NCI-H2171 treated with DMSO at 0.1 percent for 48 hours (cell line): ENCODE measurements around the gene IL15RA.
A peak's percentile ranks its signal among the peaks of the same experiment; 100 is the strongest.
"Not testable (repeated sequence)": the region's sequence is repeated elsewhere in the genome, so short reads cannot be mapped to it uniquely, and the experiment has no call there.

Experiments used
- DNase-seq: peaks from one replicate; lab custom pipeline; 2025; lab: John Stamatoyannopoulos, UW

IL15RA gene

DNA sequence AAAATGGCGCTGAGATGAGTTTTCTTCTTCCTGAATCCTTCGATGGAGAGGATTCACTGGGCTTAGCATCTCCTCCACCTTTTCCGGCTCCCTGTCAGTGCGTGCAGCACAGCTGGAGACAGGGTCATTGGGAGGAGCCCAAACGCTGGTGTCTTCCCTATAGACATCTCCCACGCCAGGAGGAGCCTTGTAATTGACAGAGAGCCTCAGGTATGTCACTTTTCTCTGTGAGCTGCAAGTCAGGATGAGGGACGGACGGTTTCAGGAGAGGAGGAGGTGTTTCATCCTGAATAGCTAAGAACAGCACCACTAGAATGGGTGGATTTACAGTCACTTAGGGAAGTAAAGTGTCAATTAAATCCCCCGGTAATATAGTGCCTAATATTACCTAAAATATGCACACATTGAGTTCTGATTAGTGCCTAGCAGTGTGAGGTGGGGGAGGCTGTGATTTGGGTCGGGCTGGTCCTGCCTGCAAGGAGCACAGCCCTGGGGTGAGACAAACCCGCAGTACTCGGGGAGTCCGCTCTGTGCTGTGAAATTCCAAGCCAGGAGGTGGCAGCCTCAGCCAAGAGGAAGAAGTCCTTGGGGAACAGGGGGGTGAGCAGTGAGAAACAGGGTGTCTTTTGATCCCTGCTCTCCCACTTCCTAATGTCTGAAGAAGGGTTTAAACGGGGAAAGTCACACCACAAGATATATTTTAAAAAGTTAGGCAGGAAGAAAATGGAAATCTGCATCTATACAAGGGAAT is 28.2 kb downstream of the IL15RA start:
- peak; percentile 1 for DNase-seq

DNA sequence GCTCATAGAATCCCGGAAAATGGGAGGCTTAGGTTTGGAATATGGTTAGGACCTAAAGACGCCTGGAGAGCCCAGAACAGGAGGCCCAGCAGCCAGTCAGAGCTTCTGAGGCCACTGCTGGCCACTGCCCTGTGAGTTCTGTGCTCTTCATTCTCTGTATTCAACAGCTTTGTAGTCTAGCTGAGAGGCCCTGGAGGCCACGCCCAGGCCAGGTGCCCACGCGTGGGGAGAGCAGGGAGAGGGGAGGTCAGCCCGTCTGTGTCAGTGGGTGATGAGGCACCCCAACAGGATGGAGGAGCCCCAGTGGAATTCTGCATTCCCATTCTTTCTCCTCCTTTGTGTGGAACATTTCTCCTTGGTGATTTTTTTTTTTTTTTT is 29.1 kb downstream of the IL15RA start:
- DNase-seq = no peak

DNA sequence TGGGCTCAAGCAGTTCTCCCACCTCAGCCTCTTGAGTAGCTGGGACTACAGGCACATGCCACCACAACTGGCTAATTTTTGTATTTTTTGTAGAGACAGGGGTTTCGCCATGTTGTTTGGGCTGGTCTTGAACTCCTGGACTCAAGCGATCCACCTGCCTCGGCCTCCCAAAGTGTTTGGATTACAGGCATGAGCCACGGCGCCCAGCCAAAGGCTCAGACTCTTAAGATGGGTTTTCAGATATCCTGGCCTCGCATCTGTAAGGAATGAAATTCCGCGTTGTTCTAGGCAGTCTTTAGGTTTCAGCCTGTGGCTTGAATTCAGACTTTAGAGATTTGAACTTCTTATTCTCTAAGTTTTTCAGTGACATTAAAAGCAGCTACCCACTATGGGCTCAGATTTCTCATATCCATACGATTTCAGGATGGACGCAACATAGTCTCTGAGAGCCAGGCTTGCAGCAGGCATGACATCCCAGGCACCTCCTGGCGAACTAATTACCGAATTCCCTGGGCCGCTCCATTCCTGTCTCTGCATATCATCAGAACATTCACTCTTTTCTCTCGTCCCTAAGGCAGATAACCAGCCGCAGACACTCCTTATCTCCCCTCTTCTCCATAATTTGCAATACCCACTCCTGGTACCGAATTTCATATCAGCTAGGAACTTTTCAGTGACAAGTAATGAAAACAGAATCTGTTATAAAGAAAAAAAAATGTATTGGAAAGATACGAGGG is 29.7 kb downstream of the IL15RA start:
- DNase-seq = no peak

DNA sequence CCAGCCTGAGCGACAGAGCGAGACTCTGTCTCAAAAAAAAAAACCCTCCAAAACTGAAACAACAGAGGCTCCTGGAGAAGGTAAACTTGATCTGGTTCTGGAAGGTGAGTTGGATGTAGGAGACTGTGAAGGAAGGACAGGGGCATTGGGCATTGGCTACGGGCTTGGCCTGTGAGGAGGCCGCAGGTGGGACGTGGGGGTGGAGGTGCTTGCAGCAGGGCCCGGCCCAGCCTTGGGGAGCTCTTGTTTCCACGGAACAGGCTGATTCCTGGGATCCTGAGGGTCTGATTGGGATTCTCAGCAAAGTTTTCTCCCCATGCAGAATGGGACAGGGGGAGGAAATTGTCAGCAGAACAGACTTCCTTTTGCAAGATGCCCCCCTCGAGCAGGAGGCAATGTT is 30.6 kb downstream of the IL15RA start:
- no peak for DNase-seq

DNA sequence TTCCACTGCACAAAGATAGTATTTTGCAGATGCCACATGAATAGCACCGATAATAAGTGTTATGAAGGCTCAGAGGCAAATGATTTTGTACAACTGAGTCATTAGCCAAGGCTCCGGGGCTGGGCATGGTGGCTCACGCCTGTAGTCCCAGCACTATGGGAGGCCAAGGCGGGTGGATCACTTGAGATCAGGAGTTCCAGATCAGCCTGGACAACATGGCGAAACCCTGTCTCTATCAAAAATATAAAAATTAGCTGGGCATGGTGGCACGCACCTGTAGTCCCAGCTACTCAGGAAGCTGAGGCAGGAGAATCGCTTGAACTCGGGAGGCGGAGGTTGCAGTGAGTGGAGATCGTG is 30.9 kb downstream of the IL15RA start:
- DNase-seq = not testable (repeated sequence)

DNA sequence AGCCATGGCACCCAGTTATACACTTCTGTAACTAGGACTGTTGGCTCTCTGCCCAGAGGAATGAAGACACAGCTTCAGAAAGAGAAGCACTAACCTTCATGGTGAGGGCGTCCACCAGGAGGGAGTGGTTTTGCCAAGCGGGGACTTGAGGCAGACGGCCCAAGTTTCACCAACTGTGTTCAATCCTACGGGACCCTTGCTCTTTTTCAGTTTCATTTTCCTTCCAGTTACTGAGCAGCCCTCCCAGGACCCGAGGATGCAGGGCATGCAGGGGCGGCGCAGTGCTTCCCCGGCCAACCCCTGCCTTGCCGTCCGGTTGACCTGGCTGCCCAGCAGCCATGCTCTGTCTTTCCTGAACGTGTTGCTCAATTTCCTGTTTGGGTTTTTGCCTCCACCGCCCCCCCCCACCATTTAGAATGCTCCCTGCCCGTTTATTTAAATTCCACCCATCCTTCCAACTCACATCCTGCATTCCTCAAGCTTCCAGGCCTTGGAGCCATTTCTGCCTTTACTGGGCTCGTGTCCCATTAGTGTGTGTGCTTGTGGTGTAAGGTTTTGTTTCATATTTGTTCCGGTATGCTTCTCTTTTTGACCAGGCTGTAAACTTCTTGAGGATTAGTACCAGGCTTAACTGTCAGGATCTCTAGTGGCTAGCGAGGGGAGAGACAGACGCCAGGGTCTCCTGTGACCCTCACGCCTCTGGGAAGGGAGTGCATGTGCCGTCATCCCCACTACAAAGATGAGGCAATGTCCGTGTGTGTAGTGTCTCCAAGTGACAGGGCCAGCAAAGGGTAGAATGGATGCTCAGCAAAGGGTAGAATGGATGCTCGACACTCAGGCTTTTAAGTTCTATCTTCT is 31.6 kb downstream of the IL15RA start:
- DNase-seq = no peak

DNA sequence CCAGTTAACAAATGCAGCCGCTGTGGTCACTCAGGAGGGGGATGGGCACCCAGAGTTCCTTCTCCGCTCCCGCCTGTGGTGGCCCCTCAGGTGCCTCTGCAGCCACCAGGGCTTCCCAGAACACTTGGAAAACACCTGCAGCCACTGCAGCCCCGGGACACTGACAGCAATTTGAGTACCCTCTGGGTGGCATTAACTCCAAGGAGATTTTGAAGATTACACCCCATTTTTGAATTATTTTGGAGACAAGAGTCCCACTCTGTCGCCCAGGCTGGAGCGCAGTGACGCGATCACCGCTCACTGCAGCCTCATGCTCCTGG is 32.2 kb downstream of the IL15RA start:
- no peak for DNase-seq

DNA sequence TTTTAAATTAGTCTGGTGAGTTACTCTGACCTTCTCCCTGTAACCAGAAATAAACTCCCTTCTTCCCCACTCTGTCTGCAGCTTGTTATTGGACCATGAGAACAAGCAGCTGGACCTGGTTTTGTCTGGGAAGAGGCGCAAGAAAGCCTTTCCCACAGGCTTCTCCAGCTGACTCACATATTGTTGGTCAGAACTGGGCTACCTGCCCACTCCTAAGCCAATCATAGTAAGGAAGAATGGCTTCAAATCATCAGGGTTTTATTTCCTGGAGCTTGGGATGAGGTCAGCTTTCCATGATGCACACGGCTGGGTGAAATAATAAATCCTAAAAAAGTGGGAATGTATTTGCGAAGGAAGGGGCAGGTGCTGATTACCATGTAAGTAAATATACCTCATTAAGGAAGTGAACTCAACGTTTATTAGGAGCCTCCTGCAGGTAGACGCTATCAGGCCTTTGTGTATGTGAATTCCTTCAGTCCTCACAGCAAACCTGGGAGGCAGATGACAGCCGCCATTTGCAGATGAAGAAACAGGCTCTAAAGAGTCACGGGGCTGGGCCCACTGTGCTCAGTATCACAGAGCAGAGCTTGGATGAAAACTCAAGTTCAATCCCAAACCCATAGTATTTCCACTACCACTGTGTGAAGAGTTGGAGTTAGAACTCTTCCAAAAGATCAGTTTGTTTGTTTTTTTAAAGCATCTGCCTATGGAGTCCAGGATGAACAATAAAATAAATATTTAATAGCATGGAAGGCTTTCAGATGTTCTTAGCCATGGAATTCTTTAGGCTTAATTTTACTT is 32.8 kb downstream of the IL15RA start:
- no peak for DNase-seq

DNA sequence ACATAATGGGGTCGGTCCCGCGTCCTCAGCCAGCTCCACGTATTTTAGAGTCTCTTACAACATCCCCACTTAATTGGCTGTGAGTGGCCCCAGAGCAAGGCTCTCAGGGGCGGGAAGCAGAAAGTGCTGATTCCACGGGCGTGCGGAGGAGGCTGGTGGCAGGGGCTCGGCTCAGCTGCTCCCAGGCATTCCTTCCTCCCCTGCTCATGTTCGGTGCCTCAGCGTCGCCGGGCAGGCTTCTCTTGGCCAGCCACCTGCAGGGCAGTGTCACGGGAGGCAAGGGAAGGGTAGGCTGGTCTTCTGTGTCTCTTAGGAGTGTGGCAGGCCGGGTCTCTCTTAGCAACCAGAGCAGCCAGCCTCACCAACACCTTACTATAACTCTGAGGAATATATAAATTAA is 33.8 kb downstream of the IL15RA start:
- DNase-seq = no peak

DNA sequence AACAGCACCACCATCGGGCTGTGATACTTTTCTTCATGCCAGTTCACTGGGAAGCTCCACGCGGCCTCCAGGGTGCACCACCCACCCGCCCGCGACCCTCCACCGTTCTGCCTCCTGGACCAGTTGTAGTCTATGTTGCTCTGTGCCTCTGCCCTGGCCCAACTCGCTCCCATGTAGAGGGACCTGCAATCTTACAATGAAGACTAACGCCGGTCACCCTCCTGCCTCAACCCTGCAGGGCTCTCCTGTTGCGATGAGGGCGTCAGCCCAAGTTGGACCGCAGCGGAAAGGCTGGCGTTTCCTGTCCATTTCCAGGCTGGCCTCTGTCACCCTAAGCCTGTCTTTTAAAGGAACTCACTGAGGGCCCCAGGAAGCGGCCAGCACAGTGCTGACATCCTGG is 34.9 kb downstream of the IL15RA start:
- DNase-seq = no peak

DNA sequence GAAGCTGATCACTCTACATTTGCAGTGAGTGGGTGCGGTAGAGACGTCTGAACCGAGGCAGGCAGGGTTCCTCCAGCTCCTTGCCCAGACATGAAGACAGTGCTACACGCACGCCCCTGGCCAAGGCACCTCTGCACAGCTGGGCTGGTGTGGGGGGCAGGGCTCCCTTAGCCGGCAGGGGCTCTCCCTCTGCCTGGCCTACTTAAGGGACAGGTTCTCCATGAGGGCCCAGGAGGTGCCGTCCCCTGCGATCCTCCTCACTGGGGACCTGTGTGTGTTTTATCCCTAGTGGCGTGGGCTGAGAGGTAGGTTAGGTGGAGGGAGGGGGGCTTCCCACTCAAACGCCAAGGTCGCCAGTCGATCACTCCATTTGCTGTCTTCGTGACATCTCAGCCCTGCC is 35.3 kb downstream of the IL15RA start:
- no peak for DNase-seq

DNA sequence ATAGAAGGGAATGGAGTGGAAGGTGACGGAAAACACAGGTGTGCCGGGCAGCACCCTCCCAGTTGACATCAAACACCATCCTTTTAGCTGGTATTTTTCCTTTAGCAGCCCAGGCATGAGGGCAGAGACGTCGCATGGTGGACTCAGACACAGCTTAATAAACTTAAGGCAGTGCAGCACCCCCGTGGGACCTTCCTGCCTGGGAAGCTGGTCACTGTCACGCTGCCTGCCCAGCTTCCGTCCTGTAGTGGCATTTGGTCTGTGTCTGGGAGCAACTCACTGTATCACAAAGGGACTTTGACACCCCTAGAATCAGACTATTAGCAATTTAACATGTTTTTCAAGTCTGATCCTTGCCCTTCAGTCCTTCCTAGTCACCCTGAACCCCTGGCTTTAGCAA is 35.8 kb downstream of the IL15RA start:
- DNase-seq = no peak

DNA sequence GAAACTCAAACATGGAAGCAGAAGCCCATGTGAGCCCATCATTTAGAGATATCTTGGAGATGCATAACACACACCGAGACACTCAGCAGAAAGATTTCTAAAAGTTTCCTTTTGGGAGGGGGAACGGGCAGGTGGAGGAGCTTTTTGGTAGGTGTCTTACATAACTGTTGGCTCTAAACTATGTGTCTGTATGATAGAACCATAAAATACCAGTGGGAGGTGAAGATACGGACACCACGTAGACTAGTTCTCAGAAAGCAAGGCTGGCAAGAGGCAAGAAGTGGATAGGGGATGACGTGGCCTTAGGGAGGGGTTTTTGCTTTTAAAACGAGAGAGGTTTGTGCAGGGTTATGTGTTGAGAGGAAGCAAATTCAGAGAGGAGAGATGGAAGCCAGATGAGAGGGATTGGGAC is 36.5 kb downstream of the IL15RA start:
- no peak for DNase-seq

DNA sequence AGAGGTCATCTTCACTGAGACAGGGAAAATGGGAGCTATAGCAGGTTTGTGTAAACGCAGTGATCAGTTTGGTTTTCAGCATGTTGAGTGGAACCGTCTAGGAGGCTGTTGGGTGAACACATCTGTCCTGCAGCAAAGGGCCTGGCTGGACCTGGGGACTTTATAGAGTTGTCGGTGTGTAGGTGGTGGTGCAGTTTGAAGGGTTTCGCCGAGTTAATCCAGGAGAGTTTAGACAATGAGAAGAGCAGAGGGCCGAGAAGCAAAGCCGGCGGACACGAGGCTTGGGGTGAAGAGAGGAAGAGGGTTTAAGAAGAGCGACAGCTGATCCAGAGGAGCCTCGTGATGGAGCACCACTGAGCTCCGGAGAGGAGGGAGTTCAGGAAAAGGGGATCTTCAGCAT is 39.1 kb downstream of the IL15RA start:
- DNase-seq = no peak

DNA sequence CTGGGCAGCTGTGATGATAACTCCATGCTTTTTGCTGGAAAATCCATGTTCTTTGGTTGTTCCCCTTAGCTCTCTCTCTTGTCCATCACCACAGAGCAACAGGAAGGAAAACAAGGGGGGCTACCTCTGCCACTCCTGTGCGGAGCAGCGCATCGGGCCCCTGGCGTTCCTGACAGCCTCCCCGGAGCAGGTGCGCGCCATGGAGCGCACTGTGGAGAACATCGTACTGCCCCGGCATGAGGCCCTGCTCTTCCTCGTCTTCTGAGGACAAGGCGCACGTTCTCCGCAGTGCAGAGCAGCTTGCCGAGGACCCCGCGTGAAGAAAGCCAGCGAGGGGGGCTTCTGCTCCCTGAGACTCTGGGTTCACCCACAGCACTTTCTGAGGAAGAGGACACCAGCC is 40.3 kb downstream of the IL15RA start:
- DNase-seq = no peak

DNA sequence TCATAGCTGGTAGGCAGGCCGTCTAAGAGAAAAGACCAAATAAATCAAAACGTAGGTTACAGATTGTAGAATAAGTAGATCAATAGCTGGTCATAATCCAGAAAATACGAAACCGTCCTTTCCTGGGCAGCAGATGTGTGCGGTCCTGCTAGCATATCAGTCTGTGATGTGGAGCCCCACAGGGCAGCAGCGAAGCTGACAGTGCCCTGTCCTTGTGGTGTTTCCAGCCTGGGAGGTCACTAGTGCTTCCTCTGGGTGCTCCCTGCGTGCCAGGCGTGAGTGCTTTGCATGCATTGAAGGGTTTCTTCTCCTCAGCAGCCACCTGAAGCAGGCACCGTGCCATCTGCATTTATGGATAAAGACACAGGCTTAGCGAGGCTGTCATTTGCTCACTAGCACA is 41.7 kb downstream of the IL15RA start:
- DNase-seq = no peak

DNA sequence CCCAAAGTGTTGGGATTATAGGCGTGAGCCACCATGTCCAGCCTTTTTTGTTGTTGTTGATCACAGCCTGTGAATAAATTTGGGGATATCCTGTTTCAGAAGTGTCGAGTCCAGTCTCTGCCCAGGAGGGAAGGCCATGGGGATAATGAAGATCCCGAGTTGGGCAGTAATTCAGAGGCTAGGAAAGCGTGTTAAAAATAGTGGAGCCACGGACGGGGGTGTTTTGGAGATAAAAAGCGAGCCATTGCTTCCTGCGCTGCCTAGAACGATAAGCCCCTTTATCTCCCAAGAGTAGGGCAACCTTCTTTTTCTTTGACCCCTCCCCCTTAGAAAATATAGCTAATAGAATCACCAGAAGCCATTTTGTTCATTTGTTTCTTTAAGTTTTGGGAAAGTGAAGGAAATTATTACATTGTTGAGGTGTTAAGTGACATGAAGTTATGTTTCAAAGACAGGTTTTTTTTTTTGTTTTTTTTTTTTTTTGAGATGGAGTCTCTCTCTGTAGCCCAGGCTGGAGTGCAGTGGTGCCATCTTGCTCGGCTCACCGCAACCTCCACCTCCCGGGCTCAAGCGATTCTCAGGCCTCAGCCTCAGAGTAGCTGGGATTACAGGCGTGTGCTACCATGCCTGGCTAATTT is 43.3 kb downstream of the IL15RA start:
- DNase-seq = no peak

DNA sequence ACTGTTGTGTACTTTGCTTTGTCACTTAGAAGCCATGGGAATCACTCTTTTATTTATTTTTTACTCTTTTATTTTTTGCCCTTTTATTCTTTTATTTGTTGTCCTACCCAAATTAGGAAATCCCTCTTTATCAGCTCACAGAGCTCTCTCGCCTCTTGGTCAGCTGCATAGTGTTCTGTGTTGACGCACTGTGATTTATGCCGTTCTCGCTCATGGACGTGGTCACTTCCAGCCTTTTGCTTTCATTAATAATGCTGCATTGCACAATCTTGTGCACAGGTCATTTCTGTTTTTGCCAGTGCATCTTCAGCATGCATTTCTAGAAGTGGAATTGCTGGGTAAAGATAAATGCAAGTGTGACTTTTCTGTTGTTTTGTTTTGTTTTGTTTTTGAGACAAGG is 45.0 kb downstream of the IL15RA start:
- DNase-seq = no peak

DNA sequence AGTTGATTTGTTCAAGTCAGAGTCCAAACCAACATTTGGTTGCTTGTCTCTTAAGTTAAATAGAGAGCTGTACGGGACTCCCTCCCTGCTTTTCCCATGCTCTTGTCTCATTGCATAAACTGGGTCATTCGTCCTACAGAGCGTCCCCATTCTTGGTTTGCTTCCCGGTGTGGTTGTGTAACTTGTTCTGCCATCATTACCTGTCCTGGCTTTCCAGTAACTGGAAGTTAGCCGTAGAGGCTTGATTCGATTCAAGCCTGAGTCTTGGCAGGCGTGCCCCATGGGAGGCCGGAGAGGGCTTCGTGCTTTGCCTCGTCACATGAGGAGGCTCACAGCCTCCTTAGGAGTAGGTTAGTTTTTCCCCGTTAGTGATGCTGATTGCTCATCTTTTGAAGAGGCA is 47.1 kb downstream of the IL15RA start:
- DNase-seq = no peak

DNA sequence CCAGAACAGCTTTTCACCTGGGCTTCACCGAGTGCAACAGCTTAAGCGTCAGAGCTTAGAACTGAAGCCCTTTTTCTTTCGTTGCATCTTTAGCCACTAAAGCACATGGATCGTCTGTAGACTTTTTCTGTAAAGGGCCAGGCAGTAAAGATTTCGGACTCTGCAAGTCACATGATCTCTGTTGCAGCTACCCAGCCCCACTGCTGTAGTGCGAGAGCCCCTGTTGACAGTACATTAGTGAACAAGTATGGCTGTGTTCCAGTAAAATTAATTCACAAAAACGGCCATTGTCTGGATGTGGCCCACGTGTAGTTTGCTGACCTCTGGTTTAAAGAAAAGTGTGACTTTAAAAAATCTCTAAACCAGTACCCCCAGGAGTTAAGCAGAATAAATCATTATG is 47.9 kb downstream of the IL15RA start:
- no peak for DNase-seq

DNA sequence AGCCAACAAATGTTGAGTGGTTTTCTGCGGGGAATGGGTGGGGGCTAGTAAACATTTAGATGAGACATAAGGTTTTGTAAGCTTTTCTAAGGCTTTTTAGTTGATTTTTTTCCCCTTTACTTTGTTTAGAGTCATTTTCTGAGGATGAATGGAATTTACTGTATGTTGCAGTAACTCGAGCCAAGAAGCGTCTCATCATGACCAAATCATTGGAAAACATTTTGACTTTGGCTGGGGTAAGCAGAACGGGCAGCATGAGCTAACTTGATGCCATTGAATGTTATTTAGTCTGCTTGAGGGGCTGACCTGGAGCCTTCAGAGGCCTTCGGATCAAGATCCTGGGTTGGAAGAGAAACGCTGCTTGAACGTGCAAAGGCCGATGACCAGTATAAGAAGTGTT is 50.0 kb downstream of the IL15RA start:
- DNase-seq = peak; percentile 35

DNA sequence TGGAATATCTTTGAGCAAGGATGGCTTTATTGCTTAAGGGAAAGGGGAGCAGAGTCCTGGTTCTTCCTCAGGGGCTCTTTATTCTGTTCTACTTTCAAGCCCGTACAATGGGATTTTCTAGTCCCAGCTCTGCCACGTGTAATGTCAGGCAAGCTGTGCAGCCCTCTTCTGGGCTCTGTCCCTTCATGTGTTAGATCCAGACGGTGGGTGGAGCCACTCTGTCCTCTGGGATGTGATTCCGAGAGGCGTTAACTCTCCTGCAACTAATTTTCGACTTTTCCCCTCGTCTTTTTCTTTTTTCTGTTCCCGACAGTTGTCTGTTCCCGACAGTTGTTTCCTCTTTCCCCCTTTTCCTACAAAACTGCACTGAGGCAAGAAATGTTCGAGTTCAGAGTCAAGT is 52.5 kb downstream of the IL15RA start:
- DNase-seq = peak; percentile 4
